GM19193 (cell line): ENCODE data around the gene ASPN.

Source experiments
- POLR2A ChIP-seq: IDR thresholded peaks from 4 replicates; pipeline ENCODE4 v1.6.1; 2011; ENCODE audit not compliant: insufficient read depth, insufficient read length; ENCODE audit errors: extremely low read depth

The ASPN gene

GRCh38 chr9:92492781-92493401 is 10.6 kb upstream of the ASPN start:
- TF ChIP-seq POLR2A, result no peak

GRCh38 chr9:92488681-92489550 is 6.6 kb upstream of the ASPN start:
- TF ChIP-seq POLR2A, result no peak

GRCh38 chr9:92486371-92486770 is 4.1 kb upstream of the ASPN start:
- no peak for TF ChIP-seq POLR2A

GRCh38 chr9:92484563-92484962 is 2.3 kb upstream of the ASPN start:
- TF ChIP-seq POLR2A, result no peak

GRCh38 chr9:92483627-92484545 is 1.6 kb upstream of the ASPN start:
- no peak for TF ChIP-seq POLR2A

- TF ChIP-seq POLR2A, result no peak
These were observed 499 bp upstream of the ASPN start for GRCh38 chr9:92482805-92483204.

- no peak for TF ChIP-seq POLR2A
These were observed 1.2 kb downstream of the ASPN start for GRCh38 chr9:92480986-92481633.

GRCh38 chr9:92480291-92480771 is 2.0 kb downstream of the ASPN start:
- no peak for TF ChIP-seq POLR2A

- TF ChIP-seq POLR2A, result no peak
These were observed 3.0 kb downstream of the ASPN start for GRCh38 chr9:92479346-92479745.

- TF ChIP-seq POLR2A, result no peak
These were observed 3.5 kb downstream of the ASPN start for GRCh38 chr9:92478783-92479182.

GRCh38 chr9:92476962-92477361 is 5.3 kb downstream of the ASPN start:
- no peak for TF ChIP-seq POLR2A

GRCh38 chr9:92474587-92474986 is 7.7 kb downstream of the ASPN start:
- no peak for TF ChIP-seq POLR2A

- TF ChIP-seq POLR2A, result no peak
These were observed 14.1 kb downstream of the ASPN start for GRCh38 chr9:92468206-92468605.

GRCh38 chr9:92467511-92467910 is 14.8 kb downstream of the ASPN start:
- TF ChIP-seq POLR2A, result no peak

GRCh38 chr9:92467041-92467440 is 15.3 kb downstream of the ASPN start:
- TF ChIP-seq POLR2A, result no peak

GRCh38 chr9:92463984-92464383 is 18.3 kb downstream of the ASPN start:
- no peak for TF ChIP-seq POLR2A
